Endothelial cell of umbilical vein (primary cell): ENCODE measurements around the gene KCNJ5.

ENCODE experiments used
- CTCF ChIP-seq, 2 donors: IDR thresholded peaks; 1 replicate in 1 of 2; 2 replicates in 1 of 2; pipeline ENCODE4 v1.5.1; 2011; ENCODE audit warnings: low read length in 2 of 2, mild to moderate bottlenecking in 2 of 2, moderate library complexity in 2 of 2, control low read depth in 1 of 2, inconsistent platforms in 1 of 2, low read depth in 1 of 2; ENCODE audit not compliant: insufficient read depth in 1 of 2; ENCODE audit errors: extremely low read depth in 1 of 2
- MAX ChIP-seq: IDR thresholded peaks from 2 replicates; pipeline ENCODE4 v1.6.1; 2011; ENCODE audit not compliant: insufficient read depth, insufficient read length
- POLR2AphosphoS5 ChIP-seq: IDR thresholded peaks from 2 replicates; pipeline ENCODE4 v1.6.1; 2012; ENCODE audit warnings: low read depth, mild to moderate bottlenecking, control low read depth, low read length, moderate library complexity; ENCODE audit not compliant: insufficient read depth

- no peak for TF ChIP-seq CTCF (IDR thresholded peaks at IDR 0.05; ENCODE audit: extremely low read depth in 1 of 2, insufficient read depth in 1 of 2, low read depth in 1 of 2, low read length in 2 of 2)
- no peak for TF ChIP-seq POLR2AphosphoS5
- no peak for TF ChIP-seq MAX
Observed at GRCh38 chr11:128893578-128894285, 2.6 kb downstream of the KCNJ5 start.
